Astrocyte (in vitro differentiated cells and primary cell): ENCODE results near the gene TRIML2. TPM values are rescaled to one million over a fixed set of nuclear protein-coding genes. Genes with fewer than 3 reads are reported as not detected.

ENCODE experiments used
- DNase-seq: peaks from one replicate; pipeline ENCODE4 v3.0.0-alpha.2; 2010; ENCODE audit warnings: low read depth
- FAIRE-seq: peaks from 2 replicates; lab custom pipeline; 2011; peaks lifted over from hg19 to GRCh38; lab: Jason Lieb, UNC
- H2AFZ ChIP-seq: 2 replicates; pipeline ENCODE4 v1.6.0; 2012; ENCODE audit warnings: low read depth, low read length, inconsistent platforms
- H3K27ac ChIP-seq: 2 replicates; pipeline ENCODE4 v1.5.1; 2011; ENCODE audit warnings: low read depth, low read length, inconsistent platforms
- H3K27me3 ChIP-seq: 2 replicates; pipeline ENCODE4 v1.6.0; 2011; ENCODE audit warnings: low read length, inconsistent platforms; ENCODE audit not compliant: insufficient read depth
- H3K36me3 ChIP-seq: 2 replicates; pipeline ENCODE4 v1.5.1; 2011; ENCODE audit warnings: low read length, inconsistent platforms; ENCODE audit not compliant: insufficient read depth
- H3K4me1 ChIP-seq: 2 replicates; pipeline ENCODE4 v1.5.1; 2011; ENCODE audit warnings: low read length, inconsistent platforms; ENCODE audit not compliant: insufficient read depth
- H3K4me2 ChIP-seq: 2 replicates; pipeline ENCODE4 v1.6.0; 2012; ENCODE audit warnings: low read length, inconsistent platforms
- H3K4me3 ChIP-seq: 2 replicates; pipeline ENCODE4 v1.5.1; 2011; ENCODE audit warnings: low read depth, mild to moderate bottlenecking, low read length, inconsistent platforms; ENCODE audit not compliant: insufficient read depth
- H3K79me2 ChIP-seq: 2 replicates; pipeline ENCODE4 v1.6.0; 2012; ENCODE audit warnings: mild to moderate bottlenecking, low read length, inconsistent platforms; ENCODE audit not compliant: insufficient read depth
- H3K9ac ChIP-seq: 2 replicates; pipeline ENCODE4 v1.6.0; 2012; ENCODE audit warnings: mild to moderate bottlenecking, low read length, inconsistent platforms
- H3K9me3 ChIP-seq: 2 replicates; pipeline ENCODE4 v1.5.1; 2012; ENCODE audit warnings: low read depth, mild to moderate bottlenecking, low read length, inconsistent platforms; ENCODE audit not compliant: insufficient read depth
- H4K20me1 ChIP-seq: 2 replicates; pipeline ENCODE4 v1.6.0; 2012; ENCODE audit warnings: low read length, inconsistent platforms; ENCODE audit not compliant: insufficient read depth
- H3K27ac Mint-ChIP-seq: one replicate; pipeline ENCODE4 v1.8.0; 2021; ENCODE audit warnings: mild to moderate bottlenecking, mixed read lengths; ENCODE audit not compliant: unreplicated experiment
- H3K27me3 Mint-ChIP-seq: one replicate; pipeline ENCODE4 v1.8.0; 2021; ENCODE audit warnings: low read depth, mixed read lengths; ENCODE audit not compliant: unreplicated experiment
- H3K36me3 Mint-ChIP-seq: one replicate; pipeline ENCODE4 v1.8.0; 2021; ENCODE audit warnings: low read depth, mixed read lengths; ENCODE audit not compliant: unreplicated experiment
- H3K4me1 Mint-ChIP-seq: one replicate; pipeline ENCODE4 v1.8.0; 2021; ENCODE audit warnings: low read depth, mixed read lengths; ENCODE audit not compliant: unreplicated experiment
- H3K4me3 Mint-ChIP-seq: one replicate; pipeline ENCODE4 v1.8.0; 2021; ENCODE audit warnings: mild to moderate bottlenecking, moderate library complexity, mixed read lengths; ENCODE audit not compliant: unreplicated experiment
- H3K9me3 Mint-ChIP-seq: one replicate; pipeline ENCODE4 v1.8.0; 2021; ENCODE audit warnings: mild to moderate bottlenecking, mixed read lengths; ENCODE audit not compliant: unreplicated experiment
- CTCF ChIP-seq: IDR thresholded peaks from 2 replicates; pipeline ENCODE4 v1.5.1; 2011; ENCODE audit warnings: low read depth, mild to moderate bottlenecking, inconsistent platforms, low read length, moderate library complexity; ENCODE audit not compliant: insufficient read depth
- EZH2 ChIP-seq: IDR thresholded peaks from 2 replicates; pipeline ENCODE4 v1.6.1; 2012; ENCODE audit warnings: mild to moderate bottlenecking, low read length, inconsistent platforms; ENCODE audit not compliant: insufficient read depth
- total RNA-seq: library from RNA; stranded (reverse); gene quantifications from 2 replicates; pipeline ENCODE4 v1.2.1, GENCODE V29; 2021

TRIML2 gene
- total RNA-seq, 1 donor from 2014 or later = 55.7 TPM

DNA sequence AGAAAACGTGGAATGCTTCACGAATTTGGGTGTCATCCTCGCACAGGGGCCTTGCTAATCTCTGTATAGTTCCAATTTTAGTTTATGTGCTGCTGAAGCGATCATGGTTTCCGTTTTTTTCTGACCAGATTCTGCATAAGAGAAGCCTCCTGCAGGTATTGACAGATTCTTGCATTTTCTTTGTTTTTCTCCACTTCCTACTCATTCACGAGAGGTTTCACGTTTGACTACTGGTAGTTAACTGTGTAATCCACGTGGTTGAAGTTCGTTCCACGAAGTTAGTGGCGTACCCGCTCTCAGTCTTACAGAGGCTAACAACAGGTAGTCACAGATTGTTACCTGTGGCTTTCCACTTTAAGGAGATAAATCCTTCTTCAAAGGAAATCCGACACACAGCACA lies 12.1 kb upstream of the TRIML2 start:
- no peak overlapping the region for H3K27ac ChIP-seq
- peaks cover 3% of the 10 kb centered on the region for H3K36me3 Mint-ChIP-seq
- no peak overlapping the region for H3K9ac ChIP-seq
- no peak overlapping the region for H3K4me3 Mint-ChIP-seq
- H3K36me3 ChIP-seq = no peaks in the 10 kb centered on the region
- no peaks in the 10 kb centered on the region for H3K4me1 ChIP-seq
- H3K27ac Mint-ChIP-seq = no peak overlapping the region
- no peak for TF ChIP-seq EZH2
- TF ChIP-seq CTCF = no peak
- H3K27me3 ChIP-seq = no peaks in the 10 kb centered on the region
- H3K9me3 Mint-ChIP-seq = peaks cover 2% of the 10 kb centered on the region
- no peaks in the 10 kb centered on the region for H3K27me3 Mint-ChIP-seq
- FAIRE-seq (no peak), DNase-seq (no peak)
- no peaks in the 10 kb centered on the region for H3K4me1 Mint-ChIP-seq
- H4K20me1 ChIP-seq = no peaks in the 10 kb centered on the region
- no peak overlapping the region for H2AFZ ChIP-seq
- H3K4me3 ChIP-seq = no peak overlapping the region
- H3K4me2 ChIP-seq = no peak overlapping the region
- peaks cover 3% of the 10 kb centered on the region for H3K9me3 ChIP-seq
- no peaks in the 10 kb centered on the region for H3K79me2 ChIP-seq

GRCh38 chr4:188117631-188118324 lies 8.4 kb upstream of the TRIML2 start:
- H3K9ac ChIP-seq = no peak overlapping the region
- H3K4me2 ChIP-seq = no peak overlapping the region
- Mint-ChIP-seq H3K4me3 (no peak overlapping the region), H3K36me3 (no peaks in the 10 kb centered on the region), H3K9me3 (peaks cover 2% of the 10 kb centered on the region), H3K27ac (no peak overlapping the region), H3K27me3 (no peaks in the 10 kb centered on the region), H3K4me1 (no peaks in the 10 kb centered on the region)
- FAIRE-seq = no peak
- no peaks in the 10 kb centered on the region for H3K27me3 ChIP-seq
- no peaks in the 10 kb centered on the region for H3K4me1 ChIP-seq
- H3K4me3 ChIP-seq = no peak overlapping the region
- H3K36me3 ChIP-seq = no peaks in the 10 kb centered on the region
- peaks cover 7% of the 10 kb centered on the region for H3K9me3 ChIP-seq
- no peak for DNase-seq
- no peaks in the 10 kb centered on the region for H4K20me1 ChIP-seq
- H3K79me2 ChIP-seq = no peaks in the 10 kb centered on the region
- TF ChIP-seq EZH2 = no peak
- no peak for TF ChIP-seq CTCF
- no peak overlapping the region for H2AFZ ChIP-seq
- H3K27ac ChIP-seq = no peak overlapping the region

DNA sequence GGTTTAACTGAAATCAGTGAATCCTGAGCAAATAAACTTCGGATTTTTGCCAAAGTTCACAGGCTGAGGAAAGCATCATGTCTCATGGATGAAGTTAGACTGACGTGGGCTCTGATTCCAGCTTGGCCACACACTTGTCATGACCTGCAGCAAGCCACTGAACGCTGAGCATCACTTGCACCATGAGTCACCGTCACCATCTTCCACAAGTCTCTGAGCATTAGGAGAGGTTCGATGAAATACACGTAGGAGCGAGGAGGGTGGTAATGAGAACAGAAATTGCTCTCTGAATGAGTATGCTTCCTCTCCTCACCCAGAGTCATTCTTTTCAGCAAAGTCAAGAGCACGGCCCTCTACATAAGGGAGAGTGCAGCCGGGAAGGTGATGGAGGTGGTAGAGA lies 3.8 kb upstream of the TRIML2 start:
- Histone ChIP-seq H3K9me3 (peaks cover 4% of the 10 kb centered on the region), H3K9ac (no peak overlapping the region), H2AFZ (no peak overlapping the region), H3K4me2 (no peak overlapping the region), H3K27ac (no peak overlapping the region), H4K20me1 (no peaks in the 10 kb centered on the region), H3K79me2 (no peaks in the 10 kb centered on the region), H3K36me3 (no peaks in the 10 kb centered on the region), H3K27me3 (no peaks in the 10 kb centered on the region), H3K4me1 (no peaks in the 10 kb centered on the region), H3K4me3 (no peak overlapping the region)
- H3K4me3 Mint-ChIP-seq = no peak overlapping the region
- H3K9me3 Mint-ChIP-seq = no peaks in the 10 kb centered on the region
- peaks cover 23% of the 10 kb centered on the region for H3K4me1 Mint-ChIP-seq
- H3K27ac Mint-ChIP-seq = no peak overlapping the region
- H3K36me3 Mint-ChIP-seq = no peaks in the 10 kb centered on the region
- H3K27me3 Mint-ChIP-seq = no peaks in the 10 kb centered on the region
- DNase-seq = no peak
- TF ChIP-seq CTCF (no peak), EZH2 (no peak)
- no peak for FAIRE-seq
